ENCODE data around the gene SPATA31E1. TPM values are rescaled to one million over a fixed set of nuclear protein-coding genes. Genes with fewer than 3 reads are reported as not detected.

SPATA31E1 gene
- total RNA-seq, 1 experiment from 2014 or later, result not detected

DNA sequence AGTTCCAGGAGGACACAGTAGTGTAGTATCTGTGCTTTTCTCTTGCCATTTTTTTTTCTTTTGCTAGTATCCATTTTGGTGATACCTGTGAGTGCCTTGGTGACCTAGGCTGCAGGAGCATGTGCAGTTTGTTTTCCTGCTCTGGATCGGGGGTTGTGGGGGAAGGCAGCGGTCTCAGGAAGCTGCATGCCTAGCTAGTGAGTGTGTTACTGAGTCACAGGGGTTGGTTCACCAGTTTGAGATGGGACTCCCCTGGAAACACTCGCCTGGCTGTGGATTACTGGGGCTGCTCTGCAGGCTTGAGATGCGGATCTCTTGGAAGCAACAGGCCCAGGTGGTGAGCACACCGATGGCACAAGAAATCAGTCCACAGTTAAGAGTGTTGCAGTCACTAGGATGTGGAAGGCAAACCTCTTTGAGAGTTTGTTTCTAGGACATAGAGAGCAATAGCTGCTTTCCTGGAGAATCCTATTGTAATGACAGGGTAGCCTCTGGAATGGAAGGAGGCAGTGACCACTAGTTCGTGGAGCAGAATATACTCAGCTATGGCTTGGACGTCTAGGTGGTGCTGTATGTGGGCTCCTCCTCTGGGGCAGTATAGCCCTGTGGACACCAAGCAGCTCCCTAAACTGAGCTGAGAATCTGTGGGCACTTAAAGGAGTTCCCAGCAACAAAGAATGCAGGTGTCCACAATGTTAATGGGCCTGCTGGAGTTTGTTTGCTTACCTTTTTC lies 20.0 kb upstream of the SPATA31E1 start:
- DNase-seq (ENCODE audit: low read depth), result peak; percentile 95

DNA sequence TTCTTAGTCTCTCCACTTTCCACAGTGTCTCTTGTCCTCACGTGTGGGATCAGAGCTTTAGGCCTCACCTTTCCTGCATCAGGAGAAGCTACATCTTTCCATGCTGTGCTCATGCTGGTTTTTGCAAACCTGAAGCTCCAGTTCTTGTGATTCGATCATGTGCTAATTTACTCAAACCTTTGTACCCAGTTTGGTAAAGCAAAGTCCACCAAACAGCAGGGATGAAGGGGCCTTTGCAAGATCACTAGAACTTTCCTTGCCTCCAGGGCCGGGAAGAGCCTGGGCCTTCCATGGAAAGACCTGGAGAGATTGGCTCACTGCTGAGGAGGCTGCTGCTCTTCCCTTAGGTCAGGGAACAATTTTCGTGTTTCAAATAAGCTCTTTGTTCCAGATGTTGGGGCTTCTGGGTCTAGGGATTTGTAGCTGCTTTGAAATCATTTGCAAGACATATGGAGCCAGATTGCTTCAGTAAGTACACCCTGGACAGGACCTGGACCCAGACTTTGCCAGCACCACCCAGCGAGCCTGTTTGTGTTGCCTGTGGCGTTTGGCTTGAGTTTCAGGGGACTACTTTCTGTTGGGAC lies 18.7 kb upstream of the SPATA31E1 start:
- DNase-seq (ENCODE audit: low read depth), result no peak

DNA sequence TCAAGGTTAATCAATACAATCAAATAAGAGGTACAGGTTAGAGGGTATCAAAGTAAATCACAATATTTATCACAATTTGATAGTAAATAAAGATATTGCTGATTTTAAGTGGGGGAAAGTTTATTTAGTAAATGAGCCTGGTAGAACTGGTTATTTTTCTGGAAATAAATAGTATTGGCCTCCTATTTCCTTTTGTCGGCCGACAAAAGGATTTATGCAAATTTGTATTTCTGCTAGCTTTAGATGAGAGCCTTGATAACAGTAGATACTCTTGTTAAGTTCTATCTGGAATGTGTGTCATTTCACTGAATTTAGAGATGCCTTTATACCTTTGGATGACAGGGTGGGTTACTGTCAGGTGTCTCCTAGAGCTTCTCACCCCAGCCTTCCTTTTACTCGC lies 17.8 kb upstream of the SPATA31E1 start:
- DNase-seq (ENCODE audit: low read depth), result no peak

DNA sequence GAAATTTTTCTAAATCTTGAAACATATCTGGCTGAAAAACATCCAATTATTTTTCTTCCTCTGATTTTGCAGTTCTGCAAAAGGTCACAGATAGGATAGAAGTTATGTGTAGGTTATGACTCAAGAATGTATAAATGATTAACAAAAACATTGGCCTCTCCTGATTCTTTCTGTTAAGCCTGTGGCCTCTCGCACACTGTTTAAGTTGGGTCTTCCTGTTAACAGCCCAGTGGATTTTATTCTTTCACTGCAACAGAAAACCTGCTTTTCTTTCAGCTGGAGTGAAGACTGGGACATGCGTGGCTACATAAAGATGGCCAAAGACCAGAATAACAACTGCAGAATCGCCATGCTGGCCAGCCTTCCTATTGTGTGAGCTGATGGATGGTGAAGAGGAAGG lies 17.1 kb upstream of the SPATA31E1 start:
- no peak for DNase-seq (ENCODE audit: low read depth)

DNA sequence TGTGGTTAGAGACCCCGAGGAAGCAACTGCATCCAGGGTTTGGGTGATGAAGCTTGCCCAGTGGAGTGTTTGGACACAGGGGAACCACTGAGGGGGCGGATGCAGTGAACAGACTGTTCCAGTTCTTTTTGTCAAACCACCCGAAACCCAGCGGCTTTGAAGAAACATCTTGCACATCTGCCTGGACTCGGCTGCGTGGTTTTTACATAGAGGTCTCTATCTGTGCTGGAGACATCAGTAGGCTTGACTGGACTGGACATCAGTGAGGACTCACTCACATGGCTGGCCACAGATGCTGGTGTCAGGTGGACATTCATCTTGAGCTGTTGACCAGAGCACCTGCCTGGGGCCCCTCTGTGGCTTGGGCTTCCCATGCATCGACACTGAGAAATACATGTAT lies 15.3 kb upstream of the SPATA31E1 start:
- no peak for DNase-seq (ENCODE audit: low read depth)

DNA sequence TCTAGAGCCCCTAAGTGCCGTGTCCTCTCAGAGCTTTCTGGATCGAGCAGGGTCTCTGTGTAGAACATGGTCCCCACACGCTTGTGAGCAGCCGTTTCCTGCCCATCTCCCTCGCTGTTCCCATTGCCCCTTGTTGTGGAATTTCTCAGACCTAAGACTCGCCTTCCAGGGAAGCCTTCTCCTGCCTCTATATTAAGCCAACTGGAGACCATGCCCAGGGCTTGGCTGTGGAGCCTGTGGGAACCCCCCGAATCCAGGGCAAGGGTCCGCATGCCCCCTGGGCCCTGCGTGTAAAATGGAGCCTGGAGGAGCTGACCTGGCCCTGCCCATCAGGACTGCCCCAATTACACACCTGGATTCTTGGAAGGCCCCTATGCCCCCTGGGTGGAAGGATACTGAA lies 14.5 kb upstream of the SPATA31E1 start:
- DNase-seq (ENCODE audit: low read depth), result no peak

DNA sequence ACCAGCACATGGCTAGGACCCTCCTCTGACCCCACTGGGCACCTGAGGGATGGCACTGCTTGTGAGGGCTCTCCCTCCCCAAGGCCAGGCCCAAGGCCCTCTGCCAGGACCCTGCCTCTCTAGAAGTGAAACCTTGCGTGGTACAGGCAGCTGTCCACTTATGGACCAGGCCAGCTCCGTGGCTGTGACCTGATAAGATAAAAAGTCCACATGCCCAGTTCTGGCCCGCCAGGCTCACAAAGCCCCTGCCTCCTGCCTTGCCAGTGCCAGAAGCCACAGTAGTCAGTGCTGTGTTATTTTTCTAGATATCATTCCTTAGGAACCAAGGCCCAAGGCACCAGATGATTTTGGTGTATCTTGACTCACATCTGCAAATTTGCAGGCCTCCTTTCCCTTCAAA lies 14.0 kb upstream of the SPATA31E1 start:
- DNase-seq (ENCODE audit: low read depth), result no peak

DNA sequence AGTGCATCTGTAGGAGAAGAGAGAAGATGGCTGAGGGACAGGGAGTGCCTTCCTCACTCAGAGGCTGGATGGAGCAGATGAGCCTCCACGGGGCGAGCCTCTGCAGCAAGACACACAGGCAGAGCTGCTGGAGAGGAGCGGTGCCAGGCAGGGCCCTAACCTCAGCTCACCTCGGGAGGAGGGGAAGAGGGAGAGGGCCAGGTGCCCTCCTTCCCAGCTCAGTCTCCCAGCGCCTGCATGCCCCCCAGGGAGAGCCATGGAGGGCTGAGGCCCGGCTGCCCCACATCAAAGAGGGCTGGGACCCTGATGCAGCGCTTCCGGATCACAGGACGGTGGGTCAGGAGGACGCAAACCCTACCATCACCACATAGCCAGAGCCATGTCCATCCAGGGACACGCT lies 13.6 kb upstream of the SPATA31E1 start:
- DNase-seq (ENCODE audit: low read depth), result no peak

DNA sequence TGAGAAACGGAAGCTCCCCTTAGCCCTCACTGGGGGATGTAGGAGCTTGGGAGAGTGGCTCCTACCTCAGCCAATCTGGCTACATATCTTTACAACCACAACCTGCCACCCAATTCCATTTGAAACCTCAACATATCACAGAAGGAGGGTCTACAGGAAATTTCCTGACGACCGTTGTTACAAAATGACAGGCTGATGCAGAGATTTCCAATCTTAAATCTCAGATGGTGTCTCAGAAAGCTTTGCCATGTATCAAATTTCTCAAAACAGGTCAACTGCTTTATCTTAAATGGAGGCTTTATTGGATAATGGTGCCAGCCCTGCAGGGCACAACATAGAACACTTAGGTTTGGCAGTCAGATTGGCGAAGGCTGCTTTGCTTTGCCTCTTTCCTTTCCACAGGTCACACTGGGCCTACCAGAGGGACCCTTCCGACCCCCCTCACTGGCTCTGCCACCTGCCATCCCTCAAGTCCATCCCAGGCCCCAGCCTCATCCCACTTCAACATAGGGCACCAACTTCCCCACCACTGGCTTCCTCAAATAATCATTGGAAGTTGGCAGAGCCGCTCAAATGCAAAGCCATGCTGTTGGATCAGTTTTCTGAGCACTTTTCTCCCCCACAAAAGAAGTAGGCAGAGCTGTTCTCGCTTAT lies 11.1 kb upstream of the SPATA31E1 start:
- DNase-seq (ENCODE audit: low read depth), result no peak

DNA sequence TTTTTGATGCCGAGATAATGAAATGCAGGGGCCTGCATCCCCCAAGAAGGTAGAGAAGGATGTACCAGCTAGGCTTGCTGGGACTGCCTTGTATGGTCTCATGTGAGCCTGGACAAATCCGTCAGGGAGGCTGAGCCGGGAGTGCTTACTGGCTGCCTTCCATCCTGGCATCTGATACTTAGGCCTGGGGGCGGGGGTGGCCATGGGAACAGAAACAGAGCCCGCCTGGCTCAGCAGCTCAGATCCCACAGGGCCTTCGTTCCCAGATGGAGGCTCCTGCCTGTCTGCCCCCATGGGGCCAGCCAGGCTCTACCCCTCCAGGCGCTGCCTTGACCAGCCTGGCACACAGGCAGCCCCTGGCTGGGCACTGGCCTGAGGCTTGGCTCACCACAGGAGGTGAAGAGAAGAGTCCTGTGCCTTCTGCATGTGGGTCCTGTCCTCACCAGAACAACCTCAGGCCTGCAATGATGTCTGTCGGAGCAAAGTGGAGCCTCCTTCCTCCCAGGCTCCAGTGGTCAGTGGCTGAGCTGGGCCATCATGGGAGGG lies 10.5 kb upstream of the SPATA31E1 start:
- no peak for DNase-seq (ENCODE audit: low read depth)

DNA sequence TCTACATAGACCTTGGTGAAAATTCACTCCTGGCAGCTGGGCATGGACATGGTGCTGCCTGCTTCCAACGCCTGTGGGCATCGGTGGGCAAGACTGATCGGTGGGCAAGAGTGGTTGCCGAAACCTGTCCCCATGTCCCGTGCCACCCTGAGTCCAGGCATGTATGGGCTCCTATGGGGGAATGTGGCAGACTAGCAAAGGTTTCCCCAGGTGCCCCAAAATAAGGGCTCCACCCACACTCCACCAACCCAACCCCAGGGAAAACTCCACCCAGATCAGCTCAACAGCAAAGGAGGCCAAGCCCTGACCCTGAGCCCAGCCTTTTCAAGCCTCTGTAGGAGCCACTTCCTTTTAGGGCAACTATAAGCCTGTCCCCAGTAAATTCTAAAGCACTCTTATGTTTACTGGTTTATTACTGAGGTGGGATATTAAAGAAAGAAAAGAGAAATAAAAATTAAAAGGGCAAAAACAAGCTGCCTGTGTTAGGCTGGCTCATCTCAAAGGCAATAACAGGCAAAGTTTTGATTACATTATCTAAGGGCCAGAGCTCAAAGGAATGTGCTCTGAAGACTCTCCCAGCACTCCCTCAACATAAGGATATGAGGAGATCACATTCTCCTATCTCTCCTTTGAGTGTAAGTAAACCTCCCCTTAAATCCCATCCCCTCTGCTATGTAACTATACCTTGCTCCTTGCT lies 8.9 kb upstream of the SPATA31E1 start:
- DNase-seq (ENCODE audit: low read depth), result no peak

DNA sequence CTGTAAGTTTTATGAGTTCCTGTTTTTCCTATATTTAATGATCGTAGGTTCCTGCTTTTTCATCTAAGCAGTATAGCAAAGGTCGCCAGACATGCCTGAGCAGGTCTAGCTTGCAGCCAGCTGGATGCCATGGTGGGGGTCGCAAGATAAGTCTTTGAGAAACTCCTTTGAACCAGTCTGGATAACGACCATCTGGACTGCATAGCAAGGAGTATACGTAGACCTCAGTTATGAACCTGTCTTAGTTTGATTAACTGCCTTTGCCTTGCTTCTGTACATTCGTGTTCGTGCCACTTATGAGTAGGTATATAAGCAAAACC lies 8.4 kb upstream of the SPATA31E1 start:
- DNase-seq (ENCODE audit: low read depth), result no peak

DNA sequence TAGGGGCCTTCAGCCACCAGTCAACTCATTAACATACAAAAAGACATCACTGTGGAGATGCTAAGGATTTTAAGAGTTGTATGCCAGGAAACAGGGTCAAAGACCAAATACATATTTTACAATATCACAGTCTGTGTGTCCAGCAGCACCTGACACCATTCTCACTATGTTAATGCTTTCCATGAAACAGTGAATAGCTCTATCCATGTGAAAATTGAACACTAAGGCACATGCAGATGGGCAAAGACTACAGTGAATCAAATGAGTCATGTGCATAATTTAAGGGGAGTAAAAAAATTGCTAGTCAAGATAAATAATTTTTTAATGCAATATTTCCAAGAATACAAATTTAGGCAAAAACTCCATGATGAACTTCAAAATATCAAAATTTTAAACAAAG lies 7.6 kb upstream of the SPATA31E1 start:
- no peak for DNase-seq (ENCODE audit: low read depth)

DNA sequence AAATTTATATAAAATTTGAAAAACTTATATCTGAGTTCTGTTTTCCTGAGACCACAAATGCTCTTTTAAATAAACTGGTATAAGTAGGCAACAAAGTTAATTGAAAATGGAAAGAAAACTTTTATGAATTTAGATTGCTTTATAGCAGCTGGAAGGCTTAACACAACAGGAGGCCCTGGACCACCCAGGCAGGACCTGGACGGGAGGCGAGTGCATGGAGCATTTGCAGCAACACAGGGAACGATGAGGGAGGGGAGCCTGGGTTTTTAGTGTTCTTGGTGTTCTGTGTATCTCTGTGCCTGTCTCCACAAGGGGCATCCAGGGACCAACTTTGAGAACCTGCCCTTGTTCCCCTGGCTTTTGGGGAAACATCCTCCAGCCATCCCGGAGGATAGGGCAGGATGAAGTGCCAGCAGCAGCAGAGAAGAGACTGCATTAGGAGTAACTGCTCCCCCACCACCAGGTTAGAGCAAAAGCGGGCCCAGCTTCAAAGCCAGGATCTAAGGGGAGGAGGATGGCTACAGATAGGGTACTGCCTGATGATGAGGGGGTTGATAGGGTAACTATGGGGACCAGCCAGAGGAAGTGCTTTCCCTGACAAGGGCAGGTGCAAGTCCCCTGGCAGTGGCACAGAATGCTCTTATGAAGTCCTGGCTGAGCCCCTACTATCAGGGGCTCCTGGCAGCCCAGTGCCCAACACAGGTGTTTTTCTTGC lies 6.7 kb upstream of the SPATA31E1 start:
- no peak for DNase-seq (ENCODE audit: low read depth)

DNA sequence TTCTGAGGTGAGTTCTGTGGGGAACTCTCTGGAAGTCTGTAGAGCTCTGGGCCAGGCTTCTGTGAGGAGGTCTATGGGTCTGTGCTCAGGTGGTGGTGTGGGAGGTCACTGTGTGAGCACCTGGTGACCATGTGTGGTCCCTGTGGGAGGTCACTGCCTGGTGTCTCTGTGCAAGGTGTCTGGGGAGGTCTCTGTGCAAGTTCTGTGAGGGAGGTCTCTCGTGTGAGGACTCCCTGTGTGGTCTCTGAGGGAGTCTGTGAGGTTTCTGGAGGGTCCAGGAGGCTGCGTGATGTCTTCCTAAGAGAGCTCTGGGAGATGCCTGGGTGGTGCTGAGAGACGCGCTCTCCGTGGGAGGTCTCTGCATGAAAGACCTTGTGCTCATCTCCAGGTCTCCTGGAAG lies 6.0 kb upstream of the SPATA31E1 start:
- DNase-seq (ENCODE audit: low read depth), result no peak

DNA sequence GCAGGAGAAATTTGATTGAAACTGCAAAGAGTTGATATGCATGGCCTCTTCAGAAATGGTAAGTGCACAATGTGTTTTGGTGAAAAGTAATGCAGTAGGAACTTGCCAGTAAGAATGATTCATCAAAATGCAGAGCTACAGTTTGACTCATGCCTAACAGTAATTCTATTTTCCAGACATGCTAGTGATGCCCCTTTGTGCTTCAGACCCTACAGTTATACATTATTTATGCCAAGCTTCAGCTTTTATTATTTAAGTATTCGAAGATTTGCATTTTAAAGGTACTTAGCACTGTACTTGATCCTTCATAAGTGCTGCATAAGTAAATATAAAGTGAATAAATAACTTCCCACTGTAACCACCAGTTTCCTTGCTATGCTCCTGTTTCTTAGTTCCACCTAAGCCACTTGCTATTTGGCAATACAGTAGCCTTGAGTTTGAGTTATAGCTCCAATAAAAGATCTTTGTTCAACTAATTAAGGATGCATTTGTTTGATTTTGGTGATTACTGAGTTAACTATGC lies 3.6 kb upstream of the SPATA31E1 start:
- DNase-seq (ENCODE audit: low read depth), result peak; percentile 81

DNA sequence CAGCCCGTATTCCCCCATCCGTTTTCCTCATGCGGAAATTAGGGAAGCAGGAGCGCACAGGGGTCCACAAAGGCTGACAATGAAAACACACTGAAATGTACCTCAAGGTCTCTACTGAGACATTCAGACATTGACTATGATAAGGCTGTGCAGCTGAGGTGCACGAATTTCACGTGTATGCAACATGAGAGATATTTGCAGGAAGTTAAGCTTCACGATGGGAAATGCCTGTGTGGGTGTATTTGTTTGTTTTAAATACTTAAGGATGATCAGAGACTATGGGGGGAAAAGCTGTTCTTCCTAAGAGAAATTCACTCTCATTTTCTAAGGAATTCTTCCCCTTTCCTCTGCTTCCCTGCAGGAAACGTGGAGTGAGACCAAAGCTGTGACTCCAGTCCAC lies 2.6 kb upstream of the SPATA31E1 start:
- no peak for DNase-seq (ENCODE audit: low read depth)

DNA sequence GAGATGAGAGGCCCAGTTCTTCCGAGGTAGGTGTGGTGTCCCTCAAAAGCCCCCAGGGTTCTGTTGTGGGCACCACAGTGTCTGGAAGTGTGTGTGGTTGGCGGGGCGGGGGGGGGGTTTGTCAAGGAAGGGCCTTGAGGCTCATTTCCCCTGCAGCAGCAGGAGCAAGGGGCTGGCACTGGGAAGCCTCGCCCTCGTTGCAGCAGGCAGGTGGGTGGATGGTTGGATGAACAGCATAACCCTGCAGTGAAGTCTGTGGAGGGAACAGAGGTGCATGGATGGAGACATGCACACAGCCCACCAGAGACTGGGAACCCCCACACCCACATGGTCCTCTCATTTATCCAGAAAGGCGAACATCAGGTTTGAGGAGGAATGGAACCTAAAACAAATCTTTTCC lies 2.0 kb upstream of the SPATA31E1 start:
- no peak for DNase-seq (ENCODE audit: low read depth)

DNA sequence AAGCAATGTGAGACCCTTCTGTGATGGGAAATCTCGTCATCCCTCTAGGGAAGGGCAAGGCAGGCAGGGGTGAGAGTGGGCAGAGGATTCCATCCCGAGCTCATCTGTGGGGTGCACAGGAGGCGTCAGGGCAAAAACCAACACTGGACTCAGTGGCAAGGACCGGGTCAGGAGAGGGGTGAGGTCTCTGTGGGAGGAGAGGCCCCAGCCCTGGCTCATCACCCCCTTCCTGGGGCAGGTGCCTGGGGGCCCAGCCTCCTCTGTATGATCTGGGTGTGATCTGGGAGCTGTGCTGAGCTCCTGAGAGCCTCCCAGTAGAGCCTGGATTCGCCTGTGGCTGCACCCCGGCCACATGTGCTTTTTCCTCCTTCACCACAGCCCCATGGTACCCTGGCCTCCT lies 597 bp downstream of the SPATA31E1 start:
- no peak for DNase-seq (ENCODE audit: low read depth)

DNA sequence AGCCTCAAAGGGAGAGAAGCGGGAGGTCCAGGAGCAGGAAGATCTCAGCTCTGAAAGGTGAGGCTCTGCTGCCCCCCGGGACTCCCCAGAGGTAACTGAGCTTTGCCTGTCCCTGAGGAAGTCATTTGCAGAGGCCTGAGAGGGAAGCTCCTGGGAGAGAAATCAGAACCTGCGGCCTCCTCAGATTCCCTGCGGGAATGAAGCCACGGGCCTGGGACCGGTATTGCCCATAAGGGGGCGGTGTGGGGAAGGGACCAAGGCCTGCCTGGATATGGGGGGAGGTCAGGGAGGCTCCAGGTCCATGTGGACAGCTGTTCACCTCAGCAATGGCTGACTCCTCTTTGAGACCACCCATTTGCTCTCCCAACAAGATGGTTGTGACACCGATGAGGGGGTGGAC lies 1.3 kb downstream of the SPATA31E1 start:
- DNase-seq (ENCODE audit: low read depth), result no peak

Measured in HT1080 (cell line).